Mammary epithelial cell (primary cell): ENCODE measurements around the gene TJAP1.

Source experiments
- CTCF ChIP-seq, 2 donors: IDR thresholded peaks in 1 of 2; conservative IDR thresholded peaks in 1 of 2; 2 replicates each; pipeline ENCODE4 v1.5.1; 2011 to 2012; ENCODE audit warnings: inconsistent platforms in 2 of 2, low read length in 2 of 2, mild to moderate bottlenecking in 2 of 2, control low read depth in 1 of 2, low read depth in 1 of 2; ENCODE audit not compliant: insufficient read depth in 1 of 2; ENCODE audit errors: extremely low read depth in 1 of 2
- EZH2 ChIP-seq: IDR thresholded peaks from 2 replicates; pipeline ENCODE4 v1.6.1; 2012; ENCODE audit warnings: low read length, inconsistent platforms, borderline replicate concordance

GRCh38 chr6:43450699-43451131, 26.7 kb upstream of the TJAP1 start:
- TF ChIP-seq EZH2 (no peak), CTCF (conservative IDR thresholded peaks at IDR 0.05 in 1 of 2, IDR thresholded peaks at IDR 0.05 in 1 of 2; ENCODE audit: extremely low read depth in 1 of 2, insufficient read depth in 1 of 2, low read depth in 1 of 2, low read length in 2 of 2) (no peak)
